ENCODE results near the gene LRRC59.

GRCh38 chr17:50406578-50406977, 9.3 kb upstream of the LRRC59 start:
- TF ChIP-seq EP300 (IDR thresholded peaks at IDR 0.05) (no peak), CTCF (IDR thresholded peaks at IDR 0.05) (no peak)

Data from stomach (tissue), 4 donors.